CD14-positive monocyte (primary cell): ENCODE measurements around the gene SNN. TPM values are rescaled to one million over a fixed set of nuclear protein-coding genes. Genes with fewer than 3 reads are reported as not detected.

ENCODE experiments used
- DNase-seq, 3 donors: peaks; one replicate each; pipeline ENCODE4 v3.0.0-alpha.2; 2011 to 2022
- H2AFZ ChIP-seq: 2 replicates; pipeline ENCODE4 v1.6.0; 2012; ENCODE audit warnings: mild to moderate bottlenecking, low read depth, low read length, inconsistent platforms; ENCODE audit not compliant: insufficient read depth, poor library complexity, severe bottlenecking
- H3K27ac ChIP-seq, 2 donors: 1 replicate in 1 of 2; 2 replicates in 1 of 2; pipeline ENCODE4 v1.5.1; 2012 to 2013; ENCODE audit warnings: low read length in 2 of 2, control low read depth in 1 of 2, inconsistent platforms in 1 of 2, low read depth in 1 of 2, mild to moderate bottlenecking in 1 of 2
- H3K27me3 ChIP-seq, 2 donors: one replicate each; pipeline versions ENCODE4 v1.6.0 to v1.6.1; 2011 to 2013; ENCODE audit warnings: low read length in 2 of 2; ENCODE audit not compliant: control insufficient read depth in 2 of 2, insufficient read depth in 2 of 2
- H3K36me3 ChIP-seq, 2 donors: replicated peaks in 1 of 2; 1 replicate in 1 of 2; 2 replicates in 1 of 2; pipeline versions ENCODE4 v1.5.1 to v1.6.1; 2012 to 2013; ENCODE audit warnings: low read length in 2 of 2, control low read depth in 1 of 2, inconsistent platforms in 1 of 2, mild to moderate bottlenecking in 1 of 2; ENCODE audit not compliant: insufficient read depth in 2 of 2, control insufficient read depth in 1 of 2
- H3K4me1 ChIP-seq, 2 donors: 1 replicate in 1 of 2; 2 replicates in 1 of 2; pipeline versions ENCODE4 v1.5.1 to v1.6.1; 2012 to 2013; ENCODE audit warnings: low read length in 2 of 2, control low read depth in 1 of 2, inconsistent platforms in 1 of 2, mild to moderate bottlenecking in 1 of 2, moderate library complexity in 1 of 2; ENCODE audit not compliant: insufficient read depth in 2 of 2, control insufficient read depth in 1 of 2
- H3K4me2 ChIP-seq: replicated peaks from 2 replicates; pipeline ENCODE3; 2012; ENCODE audit warnings: low read length, moderate library complexity, mild to moderate bottlenecking; ENCODE audit not compliant: poor library complexity, severe bottlenecking; ENCODE audit errors: extremely low read depth
- H3K4me3 ChIP-seq, 3 experiments: fragments of 200-600 bp in 1 of 3; sonication (generic) in 1 of 3; replicated peaks in 1 of 3; 1 replicate in 2 of 3; 2 replicates in 1 of 3; pipeline ENCODE4 v1.5.1; 2011 to 2013; ENCODE audit warnings: low read length in 3 of 3, mild to moderate bottlenecking in 3 of 3, control low read depth in 2 of 3, low read depth in 2 of 3, inconsistent platforms in 1 of 3, moderate library complexity in 1 of 3
- H3K79me2 ChIP-seq: 2 replicates; pipeline ENCODE4 v1.6.0; 2012; ENCODE audit warnings: mild to moderate bottlenecking, control low read depth, inconsistent platforms, low read length, moderate library complexity; ENCODE audit not compliant: insufficient read depth
- H3K9ac ChIP-seq: 2 replicates; pipeline ENCODE4 v1.6.0; 2017; ENCODE audit warnings: low read length, mild to moderate bottlenecking; ENCODE audit not compliant: insufficient read depth, poor library complexity, severe bottlenecking
- H3K9me3 ChIP-seq, 2 donors: replicated peaks in 1 of 2; 1 replicate in 1 of 2; 2 replicates in 1 of 2; pipeline versions ENCODE4 v1.5.1 to v1.6.1; 2012 to 2013; ENCODE audit warnings: low read length in 2 of 2, control low read depth in 1 of 2; ENCODE audit not compliant: control insufficient read depth in 1 of 2, insufficient read depth in 1 of 2
- H4K20me1 ChIP-seq: 2 replicates; pipeline ENCODE4 v1.6.0; 2012; ENCODE audit warnings: mild to moderate bottlenecking, low read length, control low read depth, moderate library complexity; ENCODE audit not compliant: insufficient read depth
- H3K27ac Mint-ChIP-seq, 7 donors: one replicate each; pipeline ENCODE4 v1.8.0; 2020; ENCODE audit warnings: mild to moderate bottlenecking in 7 of 7, mixed read lengths in 7 of 7, moderate library complexity in 6 of 7, inconsistent platforms in 2 of 7
- H3K27me3 Mint-ChIP-seq, 3 donors: one replicate each; pipeline ENCODE4 v1.8.0; 2021 to 2022; ENCODE audit warnings: low read depth in 3 of 3, mild to moderate bottlenecking in 3 of 3, mixed read lengths in 3 of 3, moderate library complexity in 3 of 3, inconsistent platforms in 1 of 3
- H3K36me3 Mint-ChIP-seq, 2 donors: one replicate each; pipeline ENCODE4 v1.8.0; 2020; ENCODE audit warnings: mixed read lengths in 2 of 2, inconsistent platforms in 1 of 2, mild to moderate bottlenecking in 1 of 2
- H3K4me1 Mint-ChIP-seq: one replicate; pipeline ENCODE4 v1.8.0; 2020; ENCODE audit warnings: mild to moderate bottlenecking, mixed read lengths
- H3K4me3 Mint-ChIP-seq, 2 donors: one replicate each; pipeline ENCODE4 v1.8.0; 2020; ENCODE audit warnings: mild to moderate bottlenecking in 2 of 2, mixed read lengths in 2 of 2, moderate library complexity in 1 of 2
- H3K9me3 Mint-ChIP-seq, 7 donors: one replicate each; pipeline ENCODE4 v1.8.0; 2020 to 2022; ENCODE audit warnings: mixed read lengths in 7 of 7, mild to moderate bottlenecking in 6 of 7, moderate library complexity in 6 of 7, inconsistent platforms in 2 of 7
- CTCF ChIP-seq: fragments of 200-600 bp; IDR thresholded peaks from one replicate; pipeline ENCODE4 v1.8.0; 2022; ENCODE audit warnings: antibody characterized with exemption, mild to moderate bottlenecking
- WGBS: methylation state at CpG from one replicate; pipeline ENCODE4 v1.1.5; 2013; ENCODE audit warnings: missing lambda C conversion rate; ENCODE audit not compliant: insufficient coverage; 5-methylcytosine and 5-hydroxymethylcytosine counted together
- intact Hi-C, 2 donors: fragments of 100-400 bp; cut with micrococcal nuclease; formaldehyde crosslinking; loops; one replicate each; pipeline versions ENCODE4 v1.15.0 to v1.15.1; 2023
- polyA plus RNA-seq, 3 donors: library from polyadenylated mRNA; depleted of rRNA in 1 of 3; unstranded in 2 of 3; stranded (reverse) in 1 of 3; fragments of 300-500 nt in 2 of 3; fragments of >200 nt in 1 of 3; fragmentation: Illumina TruSeq in 2 of 3; gene quantifications; 1 replicate in 2 of 3; 2 replicates in 1 of 3; pipeline ENCODE4 v1.2.3, GENCODE V29; 2012 to 2021

Gene SNN
- polyA plus RNA-seq, 3 donors: 89.4 to 111 (median 91.7) TPM

GRCh38 chr16:11625769-11626168 is 42.5 kb upstream of the SNN start:
- 94% methylated on average over 4 of the region's 4 CpGs for WGBS
- Histone ChIP-seq H3K9me3 (no peaks in the 10 kb centered on the region), H3K79me2 (no peaks in the 10 kb centered on the region), H3K4me3 (peak overlapping the region in 1 of 3 experiments; percentile 31), H3K4me1 (peaks cover 65 to 69% of the 10 kb centered on the region in 2 donors), H4K20me1 (no peaks in the 10 kb centered on the region), H3K9ac (no peak overlapping the region), H3K36me3 (no peaks in the 10 kb centered on the region), H3K27me3 (no peaks in the 10 kb centered on the region), H3K4me2 (no peak overlapping the region), H3K27ac (peak overlapping the region in 1 of 2 donors; percentile 80), H2AFZ (no peak overlapping the region)
- peak overlapping the region in 1 of 2 donors; percentile 28 for H3K4me3 Mint-ChIP-seq
- peaks cover 4 to 9% of the 10 kb centered on the region in 2 donors for H3K36me3 Mint-ChIP-seq
- H3K9me3 Mint-ChIP-seq: peaks cover 0 to 3% (median 0%) of the 10 kb centered on the region in 7 donors
- peaks cover 0 to 22% (median 5%) of the 10 kb centered on the region in 3 donors for H3K27me3 Mint-ChIP-seq
- intact Hi-C loops: no loop called here
- no peak for TF ChIP-seq CTCF
- H3K27ac Mint-ChIP-seq: peak overlapping the region in 4 of 7 donors; percentile 92 to 98 (median 96)
- H3K4me1 Mint-ChIP-seq: peaks cover 71% of the 10 kb centered on the region
- DNase-seq: no peak

- no peak overlapping the region for H3K4me2 ChIP-seq
- intact Hi-C loops: loop anchor here in 1 of 2 donors (1.0 kb wide), 1 partner anchor 10 kb away; no protein-coding TSS in a partner anchor
- H3K27me3 ChIP-seq: no peaks in the 10 kb centered on the region
- Mint-ChIP-seq H3K4me1 (peaks cover 65% of the 10 kb centered on the region), H3K4me3 (no peak overlapping the region), H3K27ac (peak overlapping the region in 3 of 7 donors; percentile 16 to 41 (median 32)), H3K36me3 (peaks cover 0 to 6% of the 10 kb centered on the region in 2 donors), H3K9me3 (peaks cover 0 to 3% (median 0%) of the 10 kb centered on the region in 7 donors), H3K27me3 (peaks cover 0 to 22% (median 5%) of the 10 kb centered on the region in 3 donors)
- no peaks in the 10 kb centered on the region for H3K36me3 ChIP-seq
- H4K20me1 ChIP-seq: no peaks in the 10 kb centered on the region
- H3K9me3 ChIP-seq: no peaks in the 10 kb centered on the region
- no peak overlapping the region for H3K9ac ChIP-seq
- no peak overlapping the region for H3K4me3 ChIP-seq
- WGBS: 95% methylated on average over 11 of the region's 16 CpGs
- H2AFZ ChIP-seq: no peak overlapping the region
- peaks cover 56 to 62% of the 10 kb centered on the region in 2 donors for H3K4me1 ChIP-seq
- H3K79me2 ChIP-seq: no peaks in the 10 kb centered on the region
- no peak for TF ChIP-seq CTCF
- DNase-seq: no peak
- no peak overlapping the region for H3K27ac ChIP-seq
Observed at GRCh38 chr16:11626657-11627291, 41.5 kb upstream of the SNN start.
